HepG2 (cell line): Measurements from ENCODE around the gene GSC.

Source experiments
- AFF4 ChIP-seq: sonication (generic); formaldehyde crosslinking; IDR thresholded peaks from 2 replicates; pipeline ENCODE4 v1.4.0; 2020; ENCODE audit warnings: missing genetic modification reagents
- EZH2 ChIP-seq: conservative IDR thresholded peaks from 2 replicates; pipeline ENCODE4 v1.6.1; 2012; ENCODE audit warnings: mild to moderate bottlenecking, low read depth, low read length, moderate library complexity
- HOXD1 ChIP-seq: sonication (generic); formaldehyde crosslinking; IDR thresholded peaks from 2 replicates; pipeline ENCODE4 v1.5.0; 2020; ENCODE audit warnings: missing genetic modification reagents
- POLR2A ChIP-seq, 2 experiments: IDR thresholded peaks; 2 replicates each; pipeline ENCODE4 v1.6.1; 2011; ENCODE audit warnings: low read depth in 2 of 2, low read length in 2 of 2, mild to moderate bottlenecking in 1 of 2, moderate library complexity in 1 of 2; ENCODE audit not compliant: insufficient read depth in 1 of 2
- POLR2AphosphoS5 ChIP-seq: IDR thresholded peaks from 2 replicates; pipeline ENCODE4 v1.6.1; 2012; ENCODE audit warnings: low read depth, low read length
- PPARG ChIP-seq: conservative IDR thresholded peaks from 2 replicates; pipeline ENCODE4 v1.6.1; 2016; ENCODE audit warnings: missing biosample characterization, missing genetic modification reagents
- RAD51 ChIP-seq: fragments of 450-650 bp; IDR thresholded peaks from 2 replicates; pipeline ENCODE4 v1.6.1; 2016; ENCODE audit warnings: borderline replicate concordance
- SIN3B ChIP-seq: fragments of 150-350 bp; IDR thresholded peaks from 2 replicates; pipeline ENCODE4 v1.6.1; 2014; ENCODE audit warnings: low read length
- YY1 ChIP-seq: IDR thresholded peaks from 2 replicates; pipeline ENCODE4 v1.6.1; 2011; ENCODE audit warnings: low read length, low read depth, moderate library complexity, mild to moderate bottlenecking; ENCODE audit not compliant: insufficient read depth, insufficient replicate concordance
- ZNF138 ChIP-seq: sonication (generic); formaldehyde crosslinking; IDR thresholded peaks from 2 replicates; pipeline ENCODE4 v1.5.0; 2020; ENCODE audit warnings: mild to moderate bottlenecking, low read depth, missing genetic modification reagents
- ZNF331 ChIP-seq: sonication (generic); formaldehyde crosslinking; IDR thresholded peaks from 2 replicates; pipeline ENCODE4 v1.4.0; 2020; ENCODE audit warnings: missing genetic modification reagents
- ZNF691 ChIP-seq: sonication (generic); formaldehyde crosslinking; IDR thresholded peaks from 2 replicates; pipeline ENCODE4 v1.4.0; 2020; ENCODE audit warnings: missing genetic modification reagents, low read depth, mild to moderate bottlenecking, borderline replicate concordance
- ZNF709 ChIP-seq: sonication (generic); formaldehyde crosslinking; IDR thresholded peaks from 2 replicates; pipeline ENCODE4 v1.5.0; 2020; ENCODE audit warnings: mild to moderate bottlenecking, missing genetic modification reagents
- ZSCAN29 ChIP-seq: sonication (generic); formaldehyde crosslinking; conservative IDR thresholded peaks from 2 replicates; pipeline ENCODE4 v1.4.0; 2020; ENCODE audit warnings: mild to moderate bottlenecking, missing genetic modification reagents

- TF ChIP-seq ZSCAN29 (CRISPR knock-in tag), result no peak
- no peak for TF ChIP-seq PPARG
- TF ChIP-seq RAD51, result no peak
- TF ChIP-seq HOXD1 (CRISPR knock-in tag), result no peak
- no peak for TF ChIP-seq EZH2
- TF ChIP-seq AFF4, result no peak
- no peak for TF ChIP-seq POLR2A (IDR thresholded peaks at IDR 0.05; ENCODE audit: insufficient read depth in 1 of 2, low read depth in 2 of 2, low read length in 2 of 2)
- no peak for TF ChIP-seq SIN3B
- no peak for TF ChIP-seq ZNF331 (CRISPR knock-in tag)
- no peak for TF ChIP-seq YY1
- TF ChIP-seq POLR2AphosphoS5, result no peak
- TF ChIP-seq ZNF138, result no peak
- no peak for TF ChIP-seq ZNF709 (CRISPR knock-in tag)
- no peak for TF ChIP-seq ZNF691 (CRISPR knock-in tag)
Observed at GRCh38 chr14:94761997-94762377, 7.9 kb downstream of the GSC start.
